IMR-90 (cell line): ENCODE measurements around the gene PRTG. TPM values are rescaled to one million over a fixed set of nuclear protein-coding genes. Genes with fewer than 3 reads are reported as not detected.

Source experiments
- ATAC-seq: fragments of 200-7000 bp; cut with Tn5 transposase; 2 replicates; pipeline ENCODE4 v1.9.1; 2020; ENCODE audit warnings: low read depth, mild to moderate bottlenecking, moderate library complexity
- BruUV-seq: library from RNA; stranded (reverse); fragments of 400-500 nt; replicated peaks from 2 replicates; lab custom pipeline; 2021; lab: Mats Ljungman, UMichigan
- CTCF ChIA-PET: fragments of 300-600 bp; formaldehyde crosslinking; extraction: SDS; loops from one replicate; lab custom pipeline; 2021; ENCODE audit warnings: antibody characterized with exemption; lab: Yijun Ruan, JAX
- POLR2A ChIA-PET: fragments of 300-600 bp; sonication (Branson Sonifier 250); formaldehyde crosslinking; loops from one replicate; lab custom pipeline; 2022; ENCODE audit warnings: antibody characterized with exemption; ENCODE audit not compliant: unreplicated experiment; lab: Charles Lee
- DNase-seq: peaks from one replicate; pipeline ENCODE4 v3.0.0; 2013
- H2AFZ ChIP-seq: replicated peaks from 2 replicates; pipeline ENCODE3; 2013; ENCODE audit warnings: low read length, mild to moderate bottlenecking; ENCODE audit not compliant: poor library complexity
- H2AK5ac ChIP-seq: 2 replicates; pipeline ENCODE4 v1.6.1; 2013; ENCODE audit warnings: low read depth, low read length, inconsistent platforms
- H2AK9ac ChIP-seq: replicated peaks from 2 replicates; pipeline ENCODE3; 2013; ENCODE audit warnings: mild to moderate bottlenecking, low read depth, low read length, moderate library complexity; ENCODE audit not compliant: poor library complexity
- H2BK120ac ChIP-seq: 2 replicates; pipeline ENCODE4 v1.6.1; 2013; ENCODE audit warnings: low read depth, low read length, inconsistent platforms
- H2BK15ac ChIP-seq: 3 replicates; pipeline ENCODE4 v1.6.1; 2013; ENCODE audit warnings: low read depth, low read length, inconsistent platforms
- H2BK20ac ChIP-seq: 2 replicates; pipeline ENCODE4 v1.6.1; 2013; ENCODE audit warnings: low read depth, mild to moderate bottlenecking, inconsistent platforms, low read length, moderate library complexity
- H2BK5ac ChIP-seq: 2 replicates; pipeline ENCODE4 v1.6.1; 2013; ENCODE audit warnings: mild to moderate bottlenecking, low read depth, low read length, inconsistent platforms; ENCODE audit not compliant: poor library complexity, severe bottlenecking
- H3K14ac ChIP-seq: replicated peaks from 2 replicates; pipeline ENCODE4 v1.6.1; 2013; ENCODE audit warnings: low read depth, low read length, inconsistent platforms
- H3K18ac ChIP-seq: 2 replicates; pipeline ENCODE4 v1.6.1; 2013; ENCODE audit warnings: low read depth, low read length, control low read depth
- H3K23ac ChIP-seq: 2 replicates; pipeline ENCODE4 v1.6.1; 2013; ENCODE audit warnings: low read depth, low read length, inconsistent platforms
- H3K27ac ChIP-seq: 2 replicates; pipeline ENCODE4 v1.5.1; 2013; ENCODE audit warnings: mild to moderate bottlenecking, control low read depth, low read length; ENCODE audit not compliant: insufficient read depth
- H3K27me3 ChIP-seq: 2 replicates; pipeline ENCODE4 v1.6.1; 2013; ENCODE audit warnings: low read length; ENCODE audit not compliant: control insufficient read depth, insufficient read depth
- H3K36me3 ChIP-seq: 2 replicates; pipeline ENCODE4 v1.6.1; 2013; ENCODE audit warnings: low read length, mixed read lengths; ENCODE audit not compliant: control insufficient read depth, insufficient read depth
- H3K4ac ChIP-seq: 2 replicates; pipeline ENCODE4 v1.6.1; 2013; ENCODE audit warnings: low read depth, low read length, inconsistent platforms
- H3K4me1 ChIP-seq: 2 replicates; pipeline ENCODE4 v1.6.1; 2013; ENCODE audit warnings: low read length, mixed read lengths; ENCODE audit not compliant: control insufficient read depth, insufficient read depth
- H3K4me2 ChIP-seq: 2 replicates; pipeline ENCODE4 v1.6.1; 2013; ENCODE audit warnings: low read depth, mild to moderate bottlenecking, control low read depth, low read length, moderate library complexity
- H3K4me3 ChIP-seq: 2 replicates; pipeline ENCODE4 v1.5.1; 2013; ENCODE audit warnings: low read depth, mild to moderate bottlenecking, control low read depth, low read length, moderate library complexity; ENCODE audit not compliant: insufficient read depth
- H3K56ac ChIP-seq: 2 replicates; pipeline ENCODE4 v1.6.1; 2013; ENCODE audit warnings: low read length, inconsistent platforms; ENCODE audit not compliant: insufficient read depth; ENCODE audit errors: extremely low read depth
- H3K79me1 ChIP-seq, 2 experiments: 2 replicates each; pipeline ENCODE4 v1.6.1; 2013; ENCODE audit warnings: low read length in 2 of 2, inconsistent platforms in 1 of 2, low read depth in 1 of 2
- H3K9ac ChIP-seq: 2 replicates; pipeline ENCODE4 v1.6.1; 2013; ENCODE audit warnings: low read depth, low read length, control low read depth
- H3K9me1 ChIP-seq: 2 replicates; pipeline ENCODE4 v1.6.1; 2013; ENCODE audit warnings: low read length, inconsistent platforms; ENCODE audit not compliant: insufficient read depth
- H3K9me3 ChIP-seq: 2 replicates; pipeline ENCODE4 v1.6.1; 2013; ENCODE audit warnings: low read length; ENCODE audit not compliant: control insufficient read depth, insufficient read depth
- H4K20me1 ChIP-seq: 2 replicates; pipeline ENCODE4 v1.6.1; 2013; ENCODE audit warnings: low read length, inconsistent platforms; ENCODE audit not compliant: insufficient read depth
- H4K5ac ChIP-seq: 2 replicates; pipeline ENCODE4 v1.6.1; 2013; ENCODE audit warnings: mild to moderate bottlenecking, low read depth, low read length, control low read depth
- H4K8ac ChIP-seq, 2 experiments: 2 replicates each; pipeline ENCODE4 v1.6.1; 2013; ENCODE audit warnings: low read depth in 2 of 2, low read length in 2 of 2, control low read depth in 1 of 2, inconsistent platforms in 1 of 2
- H4K91ac ChIP-seq: 2 replicates; pipeline ENCODE4 v1.6.1; 2013; ENCODE audit warnings: low read depth, low read length, inconsistent platforms; ENCODE audit not compliant: insufficient read depth
- BHLHE40 ChIP-seq: fragments of 150-350 bp; IDR thresholded peaks from 2 replicates; pipeline ENCODE4 v1.6.1; 2016; ENCODE audit warnings: mild to moderate bottlenecking, low read depth, low read length
- CEBPB ChIP-seq: IDR thresholded peaks from 2 replicates; pipeline ENCODE4 v1.6.1; 2012; ENCODE audit warnings: low read depth, low read length, improper control_type of control experiment
- CHD1 ChIP-seq: IDR thresholded peaks from 2 replicates; pipeline ENCODE4 v1.6.1; 2012; ENCODE audit warnings: low read depth, low read length, improper control_type of control experiment
- FOS ChIP-seq: fragments of 150-350 bp; IDR thresholded peaks from 2 replicates; pipeline ENCODE4 v1.6.1; 2016; ENCODE audit warnings: low read depth, low read length
- MAZ ChIP-seq: IDR thresholded peaks from 2 replicates; pipeline ENCODE4 v1.6.1; 2012; ENCODE audit warnings: low read depth, mild to moderate bottlenecking, low read length, improper control_type of control experiment, moderate library complexity, borderline replicate concordance
- MXI1 ChIP-seq: IDR thresholded peaks from 2 replicates; pipeline ENCODE4 v1.6.1; 2012; ENCODE audit warnings: low read depth, mild to moderate bottlenecking, low read length, moderate library complexity, borderline replicate concordance
- POLR2A ChIP-seq: IDR thresholded peaks from 2 replicates; pipeline ENCODE4 v1.6.1; 2012; ENCODE audit warnings: mild to moderate bottlenecking, low read depth, low read length
- RAD21 ChIP-seq: IDR thresholded peaks from 2 replicates; pipeline ENCODE4 v1.6.1; 2012; ENCODE audit warnings: low read length, improper control_type of control experiment
- RCOR1 ChIP-seq: IDR thresholded peaks from 2 replicates; pipeline ENCODE4 v1.6.1; 2012; ENCODE audit warnings: mild to moderate bottlenecking, low read length, improper control_type of control experiment; ENCODE audit not compliant: insufficient replicate concordance
- RFX5 ChIP-seq: IDR thresholded peaks from 2 replicates; pipeline ENCODE4 v1.8.0; 2012; ENCODE audit warnings: low read depth, mild to moderate bottlenecking, low read length, moderate library complexity
- SMC3 ChIP-seq: fragments of 150-350 bp; IDR thresholded peaks from 2 replicates; pipeline ENCODE4 v1.6.1; 2016; ENCODE audit warnings: low read depth, mild to moderate bottlenecking, antibody characterized with exemption, low read length, moderate library complexity
- WGBS, 2 experiments: methylation state at CpG; one replicate each; pipeline versions ENCODE4 v1.1.5 to v1.1.7; 2013; ENCODE audit warnings: missing lambda C conversion rate in 2 of 2; ENCODE audit not compliant: insufficient read length in 1 of 2; ENCODE audit errors: extremely low coverage in 2 of 2; 5-methylcytosine and 5-hydroxymethylcytosine counted together
- dilution Hi-C: fragments of 300-500 bp; cut with HindIII; formaldehyde crosslinking; loops from one replicate; pipeline ENCODE4 v1.14.3; 2018; ENCODE audit warnings: low sequenced_read_pairs; ENCODE audit not compliant: unreplicated experiment
- in situ Hi-C: fragments of 300-500 bp; cut with MboI; formaldehyde crosslinking; loops from 3 replicates; pipeline ENCODE4 v1.14.3; 2019; ENCODE audit warnings: low sequenced_read_pairs, inconsistent platforms, mixed read lengths
- intact Hi-C: fragments of 100-400 bp; cut with micrococcal nuclease; formaldehyde crosslinking; loops from 2 replicates; pipeline ENCODE4 v1.10.0; 2022
- polyA plus RNA-seq, 3 experiments: library from polyadenylated mRNA; depleted of rRNA; stranded (reverse); fragments of >200 nt; gene quantifications; 2 replicates each; pipeline ENCODE4 v1.2.3, GENCODE V29; 2012; ENCODE audit warnings: low replicate concordance in 1 of 3
- total RNA-seq: library from RNA; depleted of rRNA; stranded (reverse); fragments of >200 nt; gene quantifications from 2 replicates; pipeline ENCODE4 v1.2.3, GENCODE V29; 2012
- TF ChIP-seq, protein P1 (sequence below): fragments of 150-350 bp; IDR thresholded peaks from 2 replicates; pipeline ENCODE4 v1.6.1; 2017; ENCODE audit warnings: mild to moderate bottlenecking, antibody characterized with exemption, low read length, low read depth
- TF ChIP-seq, protein P2 (sequence below): conservative IDR thresholded peaks from 2 replicates; pipeline ENCODE4 v1.5.1; 2012; ENCODE audit warnings: mild to moderate bottlenecking, low read depth, low read length, improper control_type of control experiment
- TF ChIP-seq, protein P3 (sequence below): fragments of 150-350 bp; IDR thresholded peaks from 2 replicates; pipeline ENCODE4 v1.6.1; 2016; ENCODE audit warnings: low read depth, mild to moderate bottlenecking, low read length, moderate library complexity, borderline replicate concordance

The PRTG gene
- total and polyA plus RNA-seq, 2 of the 4 experiments (the other 2 are of a cell fraction), result 0.99 to 1.4 TPM

DNA sequence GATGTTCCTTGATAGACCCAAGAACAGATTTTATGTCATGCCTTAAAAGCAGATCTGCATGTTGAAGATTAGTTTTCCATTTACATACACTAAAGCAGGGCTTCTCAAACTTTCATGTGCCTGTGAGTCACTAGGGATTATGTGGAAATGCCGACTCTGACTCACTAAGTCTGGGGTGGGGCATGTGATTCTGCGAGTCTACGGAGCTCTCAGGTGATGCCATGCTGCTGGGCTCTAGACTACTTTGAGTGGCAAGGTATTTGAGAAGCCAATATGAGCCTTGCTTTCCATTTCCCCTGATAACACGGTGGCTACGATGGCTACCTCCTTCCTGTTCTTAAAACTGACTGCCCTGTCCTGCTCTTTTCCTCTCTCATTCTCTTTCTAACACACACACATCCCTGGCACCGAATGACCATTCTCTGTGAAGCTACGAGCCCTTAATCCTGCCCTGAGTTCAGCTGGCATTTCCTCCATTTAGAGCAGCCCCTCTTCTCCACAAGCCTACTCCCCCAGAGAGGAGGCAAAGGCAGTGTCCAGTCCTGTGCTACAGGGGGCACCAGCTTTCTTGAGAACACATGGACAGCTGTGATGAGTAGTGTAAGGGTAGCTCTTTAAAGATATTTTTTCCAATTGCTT is 115.1 kb downstream of the PRTG start:
- ATAC-seq (peak; percentile 98), DNase-seq (peak; percentile 95)
- dilution Hi-C loops, result no loop called here
- H4K8ac ChIP-seq, result peak overlapping the region in 1 of 2 experiments; percentile 42; a peak in 1 of 4 replicates
- H3K18ac ChIP-seq, result peak overlapping the region; percentile 47; the same call in 1 of the 2 replicates
- peak overlapping the region; percentile 77 for H2AFZ ChIP-seq
- peak overlapping the region; percentile 24; the same call in 1 of the 2 replicates for H4K91ac ChIP-seq
- H3K4me2 ChIP-seq, result peak overlapping the region; percentile 21; the same call in 1 of the 2 replicates
- peak overlapping the region; percentile 62 for H3K4ac ChIP-seq
- H3K9ac ChIP-seq, result no peak overlapping the region
- H2BK5ac ChIP-seq, result no peak overlapping the region
- H3K27me3 ChIP-seq, result no peaks in the 10 kb centered on the region
- in situ Hi-C loops, result no loop called here
- no peak overlapping the region for H3K56ac ChIP-seq
- no peak overlapping the region for H3K27ac ChIP-seq
- H2AK5ac ChIP-seq, result peak overlapping the region; percentile 63
- no peaks in the 10 kb centered on the region for H4K20me1 ChIP-seq
- H3K9me1 ChIP-seq, result 0 out of 2 replicates have a peak, but pooled peaks cover 3% of the 10 kb centered on the region
- no peak overlapping the region for H4K5ac ChIP-seq
- H3K36me3 ChIP-seq, result no peaks in the 10 kb centered on the region
- WGBS, 2 experiments, result 83% methylated on average over 1 of the region's 7 CpGs; no CpG with 5 or more reads in 1 of the 2 experiments
- H2BK120ac ChIP-seq, result peak overlapping the region; percentile 73; the same call in 1 of the 2 replicates
- ChIA-PET POLR2A (interaction anchor here (0.6 to 0.7 kb wide), 4 partner anchors 10 to 199 kb away, joined by 4 to 13 read pairs (median 6); no protein-coding TSS in a partner anchor), CTCF (interaction anchor here (0.5 to 1.1 kb wide), 4 partner anchors 85 to 1794 kb away, joined by 3 to 5 read pairs (median 4); no protein-coding TSS in a partner anchor)
- no peak overlapping the region for H3K23ac ChIP-seq
- H3K79me1 ChIP-seq, result no peaks in the 10 kb centered on the region
- H3K4me1 ChIP-seq, result peaks cover 5% of the 10 kb centered on the region; the same call in 1 of the 2 replicates
- no peaks in the 10 kb centered on the region for H3K9me3 ChIP-seq
- BruUV-seq, result no TSS peak
- no peak overlapping the region; the same call in 1 of the 2 replicates for H3K14ac ChIP-seq
- peak overlapping the region; percentile 12 for H2AK9ac ChIP-seq
- H2BK20ac ChIP-seq, result peak overlapping the region; percentile 46; the same call in 1 of the 2 replicates
- H2BK15ac ChIP-seq, result peak overlapping the region; percentile 59; the same call in 1 of the 3 replicates
- intact Hi-C loops, result no loop called here
- no peak overlapping the region for H3K4me3 ChIP-seq
- TF ChIP-seq RFX5 (no peak), MXI1 (no peak), MAZ (peak; percentile 24; the same call in 1 of the 2 replicates), POLR2A (no peak), FOS (peak; percentile 95), CHD1 (no peak), RCOR1 (no peak), BHLHE40 (peak; percentile 72), RAD21 (no peak), CEBPB (peak; percentile 90), SMC3 (no peak)
- TF ChIP-seq, protein P1, sequence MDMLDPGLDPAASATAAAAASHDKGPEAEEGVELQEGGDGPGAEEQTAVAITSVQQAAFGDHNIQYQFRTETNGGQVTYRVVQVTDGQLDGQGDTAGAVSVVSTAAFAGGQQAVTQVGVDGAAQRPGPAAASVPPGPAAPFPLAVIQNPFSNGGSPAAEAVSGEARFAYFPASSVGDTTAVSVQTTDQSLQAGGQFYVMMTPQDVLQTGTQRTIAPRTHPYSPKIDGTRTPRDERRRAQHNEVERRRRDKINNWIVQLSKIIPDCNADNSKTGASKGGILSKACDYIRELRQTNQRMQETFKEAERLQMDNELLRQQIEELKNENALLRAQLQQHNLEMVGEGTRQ, result peak; percentile 83
- TF ChIP-seq, protein P2, sequence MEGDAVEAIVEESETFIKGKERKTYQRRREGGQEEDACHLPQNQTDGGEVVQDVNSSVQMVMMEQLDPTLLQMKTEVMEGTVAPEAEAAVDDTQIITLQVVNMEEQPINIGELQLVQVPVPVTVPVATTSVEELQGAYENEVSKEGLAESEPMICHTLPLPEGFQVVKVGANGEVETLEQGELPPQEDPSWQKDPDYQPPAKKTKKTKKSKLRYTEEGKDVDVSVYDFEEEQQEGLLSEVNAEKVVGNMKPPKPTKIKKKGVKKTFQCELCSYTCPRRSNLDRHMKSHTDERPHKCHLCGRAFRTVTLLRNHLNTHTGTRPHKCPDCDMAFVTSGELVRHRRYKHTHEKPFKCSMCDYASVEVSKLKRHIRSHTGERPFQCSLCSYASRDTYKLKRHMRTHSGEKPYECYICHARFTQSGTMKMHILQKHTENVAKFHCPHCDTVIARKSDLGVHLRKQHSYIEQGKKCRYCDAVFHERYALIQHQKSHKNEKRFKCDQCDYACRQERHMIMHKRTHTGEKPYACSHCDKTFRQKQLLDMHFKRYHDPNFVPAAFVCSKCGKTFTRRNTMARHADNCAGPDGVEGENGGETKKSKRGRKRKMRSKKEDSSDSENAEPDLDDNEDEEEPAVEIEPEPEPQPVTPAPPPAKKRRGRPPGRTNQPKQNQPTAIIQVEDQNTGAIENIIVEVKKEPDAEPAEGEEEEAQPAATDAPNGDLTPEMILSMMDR, result 0 out of 2 replicates have a peak, but pooled peaks have one; percentile 4
- TF ChIP-seq, protein P3, sequence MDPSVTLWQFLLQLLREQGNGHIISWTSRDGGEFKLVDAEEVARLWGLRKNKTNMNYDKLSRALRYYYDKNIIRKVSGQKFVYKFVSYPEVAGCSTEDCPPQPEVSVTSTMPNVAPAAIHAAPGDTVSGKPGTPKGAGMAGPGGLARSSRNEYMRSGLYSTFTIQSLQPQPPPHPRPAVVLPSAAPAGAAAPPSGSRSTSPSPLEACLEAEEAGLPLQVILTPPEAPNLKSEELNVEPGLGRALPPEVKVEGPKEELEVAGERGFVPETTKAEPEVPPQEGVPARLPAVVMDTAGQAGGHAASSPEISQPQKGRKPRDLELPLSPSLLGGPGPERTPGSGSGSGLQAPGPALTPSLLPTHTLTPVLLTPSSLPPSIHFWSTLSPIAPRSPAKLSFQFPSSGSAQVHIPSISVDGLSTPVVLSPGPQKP, result no peak
